A549 (cell line): ENCODE results near the gene LCA5.

ENCODE experiments used
- CHD2 ChIP-seq: fragments of 150-350 bp; IDR thresholded peaks from 2 replicates; pipeline ENCODE4 v1.6.1; 2014; ENCODE audit warnings: low read length; ENCODE audit not compliant: partially characterized antibody
- CTCF ChIP-seq: fragments of >200 bp; sonication (Bioruptor Twin); formaldehyde crosslinking; IDR thresholded peaks from 3 replicates; pipeline ENCODE4 v1.5.1; 2016
- E2F6 ChIP-seq: IDR thresholded peaks from 2 replicates; pipeline ENCODE4 v1.6.1; 2012; ENCODE audit warnings: low read depth, borderline replicate concordance
- ELK1 ChIP-seq: fragments of 150-350 bp; IDR thresholded peaks from 2 replicates; pipeline ENCODE4 v1.6.1; 2014; ENCODE audit warnings: low read depth, mild to moderate bottlenecking, low read length
- FOSL2 ChIP-seq, 2 experiments: fragments of 450-650 bp in 1 of 2; fragments of >200 bp in 1 of 2; sonication (Bioruptor Twin) in 1 of 2; formaldehyde crosslinking; IDR thresholded peaks; 2 replicates each; pipeline versions ENCODE4 v1.5.0 to v1.6.1; 2016 to 2020; ENCODE audit warnings: mild to moderate bottlenecking in 1 of 2, moderate library complexity in 1 of 2
- MYC ChIP-seq: IDR thresholded peaks from 2 replicates; pipeline ENCODE4 v1.6.1; 2012; ENCODE audit warnings: mild to moderate bottlenecking, inconsistent platforms, low read length, improper control_type of control experiment, borderline replicate concordance
- POLR2A ChIP-seq: IDR thresholded peaks from 2 replicates; pipeline ENCODE4 v1.6.1; 2012; ENCODE audit warnings: mild to moderate bottlenecking, low read length
- RAD21 ChIP-seq, 2 experiments: fragments of >200 bp in 1 of 2; sonication (Bioruptor Twin) in 1 of 2; formaldehyde crosslinking in 1 of 2; IDR thresholded peaks in 1 of 2; conservative IDR thresholded peaks in 1 of 2; 2 replicates in 1 of 2; 3 replicates in 1 of 2; pipeline ENCODE4 v1.6.1; 2012 to 2018; ENCODE audit warnings: inconsistent platforms in 1 of 2
- REST ChIP-seq: fragments of 200-600 bp; sonication (generic); IDR thresholded peaks from 2 replicates; pipeline ENCODE4 v1.6.1; 2016; ENCODE audit warnings: antibody characterized with exemption, mild to moderate bottlenecking, moderate library complexity
- TFCP2L1 ChIP-seq: fragments of 250-450 bp; sonication (Bioruptor Pico); IDR thresholded peaks from 2 replicates; pipeline ENCODE4 v1.5.0; 2021; ENCODE audit warnings: mild to moderate bottlenecking

- no peak for TF ChIP-seq TFCP2L1
- no peak for TF ChIP-seq CTCF
- no peak for TF ChIP-seq POLR2A
- no peak for TF ChIP-seq REST
- TF ChIP-seq ELK1, result no peak
- TF ChIP-seq MYC, result no peak
- no peak for TF ChIP-seq CHD2
- TF ChIP-seq E2F6, result no peak
- no peak for TF ChIP-seq RAD21 (conservative IDR thresholded peaks at IDR 0.05 in 1 of 2, IDR thresholded peaks at IDR 0.05 in 1 of 2)
- TF ChIP-seq FOSL2 (IDR thresholded peaks at IDR 0.05), result no peak
- no peak for TF ChIP-seq FOSL2 (CRISPR knock-in tag; IDR thresholded peaks at IDR 0.05)
Measured at GRCh38 chr6:79544299-79544927, 7.2 kb upstream of the LCA5 start.
